Panc1 (cell line): ENCODE results near the gene GRIFIN. TPM values are rescaled to one million over a fixed set of nuclear protein-coding genes. Genes with fewer than 3 reads are reported as not detected.

Experiments used
- ATAC-seq: fragments of 200-7000 bp; cut with Tn5 transposase; 2 replicates; pipeline ENCODE4 v1.9.1; 2020; ENCODE audit warnings: mild to moderate bottlenecking, moderate library complexity
- BruUV-seq: library from RNA; stranded (reverse); fragments of 400-500 nt; replicated peaks from 2 replicates; lab custom pipeline; 2021; lab: Mats Ljungman, UMichigan
- CTCF ChIA-PET: fragments of 300-600 bp; sonication (Branson Sonifier 250); formaldehyde crosslinking; loops from one replicate; lab custom pipeline; 2022; ENCODE audit warnings: antibody characterized with exemption; lab: Charles Lee
- POLR2A ChIA-PET: fragments of 300-600 bp; sonication (Branson Sonifier 250); formaldehyde crosslinking; loops from one replicate; lab custom pipeline; 2022; ENCODE audit warnings: antibody characterized with exemption; lab: Charles Lee
- DNase-seq: peaks from one replicate; pipeline ENCODE4 v3.0.0-alpha.2; 2010; ENCODE audit warnings: low read depth, low spot score
- H3K27ac ChIP-seq: 2 replicates; pipeline ENCODE4 v1.5.1; 2011; ENCODE audit warnings: mild to moderate bottlenecking, low read length, inconsistent platforms
- H3K27me3 ChIP-seq: fragments of 200-500 bp; sonication (Bioruptor generic); 2 replicates; pipeline ENCODE4 v1.6.0; 2014; ENCODE audit warnings: low read length, inconsistent platforms; ENCODE audit not compliant: control insufficient read depth, insufficient read depth
- H3K36me3 ChIP-seq: fragments of 200-500 bp; sonication (Bioruptor generic); 2 replicates; pipeline ENCODE4 v1.5.1; 2014; ENCODE audit warnings: inconsistent platforms, mild to moderate bottlenecking, low read length, moderate library complexity; ENCODE audit not compliant: control insufficient read depth, insufficient read depth
- H3K4me1 ChIP-seq: 2 replicates; pipeline ENCODE4 v1.5.1; 2011; ENCODE audit warnings: inconsistent platforms, mild to moderate bottlenecking, low read length, moderate library complexity; ENCODE audit not compliant: control insufficient read depth, insufficient read depth
- H3K4me3 ChIP-seq, 2 experiments: 2 replicates each; pipeline ENCODE4 v1.5.1; 2011 to 2012; ENCODE audit warnings: low read depth in 2 of 2, low read length in 2 of 2, mild to moderate bottlenecking in 2 of 2, inconsistent platforms in 1 of 2, moderate library complexity in 1 of 2
- H3K9me3 ChIP-seq: fragments of 200-500 bp; sonication (Bioruptor generic); 2 replicates; pipeline ENCODE4 v1.5.1; 2014; ENCODE audit warnings: low read depth, mild to moderate bottlenecking, inconsistent platforms, low read length, moderate library complexity; ENCODE audit not compliant: control insufficient read depth, insufficient read depth
- CTCF ChIP-seq: fragments of 450-650 bp; IDR thresholded peaks from 2 replicates; pipeline ENCODE4 v1.5.1; 2017; ENCODE audit warnings: mild to moderate bottlenecking
- POLR2AphosphoS5 ChIP-seq: IDR thresholded peaks from 2 replicates; pipeline ENCODE4 v1.6.1; 2012; ENCODE audit warnings: mild to moderate bottlenecking, low read depth, low read length, moderate library complexity
- REST ChIP-seq, 2 experiments: IDR thresholded peaks; 2 replicates each; pipeline ENCODE4 v1.6.1; 2011 to 2012; ENCODE audit warnings: low read depth in 2 of 2, control low read depth in 1 of 2, low read length in 1 of 2, mild to moderate bottlenecking in 1 of 2, moderate library complexity in 1 of 2; ENCODE audit not compliant: insufficient read depth in 1 of 2
- SIN3A ChIP-seq: IDR thresholded peaks from 2 replicates; pipeline ENCODE4 v1.6.1; 2012; ENCODE audit warnings: low read depth, mild to moderate bottlenecking, low read length, moderate library complexity, borderline replicate concordance; ENCODE audit not compliant: insufficient read depth
- TCF7L2 ChIP-seq: IDR thresholded peaks from 2 replicates; pipeline ENCODE4 v1.6.1; 2011; ENCODE audit warnings: mild to moderate bottlenecking, low read depth, low read length, inconsistent platforms
- in situ Hi-C: cut with HindIII; loops from 2 replicates; pipeline ENCODE4 v1.10.0; 2016; ENCODE audit warnings: low sequenced_read_pairs, low pct_unique_long_range_greater_than_20kb
- intact Hi-C: fragments of 100-400 bp; cut with micrococcal nuclease; formaldehyde crosslinking; loops from one replicate; pipeline ENCODE4 v1.10.0; 2022; ENCODE audit not compliant: unreplicated experiment
- total RNA-seq: library from RNA; stranded (reverse); gene quantifications from one replicate; pipeline ENCODE4 v1.2.1, GENCODE V29; 2021; ENCODE audit not compliant: unreplicated experiment

Gene GRIFIN
- total RNA-seq, 1 experiment from 2014 or later: not detected

- no peak for TF ChIP-seq REST (IDR thresholded peaks at IDR 0.05; ENCODE audit: insufficient read depth in 1 of 2, low read depth in 2 of 2, low read length in 1 of 2)
- TF ChIP-seq TCF7L2: no peak
- no peak for TF ChIP-seq CTCF
- TF ChIP-seq SIN3A: no peak
- no peak for TF ChIP-seq POLR2AphosphoS5
- POLR2A ChIA-PET: no interaction called here
- intact Hi-C loops (no loop called here), in situ Hi-C loops (no loop called here)
- DNase-seq (no peak), ATAC-seq (no peak)
- no peaks in the 10 kb centered on the region for H3K9me3 ChIP-seq
- no peaks in the 10 kb centered on the region for H3K27me3 ChIP-seq
- CTCF ChIA-PET: interaction anchor here (1.2 kb wide), 1 partner anchor 25 kb away, joined by 3 read pairs; no protein-coding TSS in a partner anchor
- no peak overlapping the region for H3K27ac ChIP-seq
- no peaks in the 10 kb centered on the region for H3K36me3 ChIP-seq
- H3K4me1 ChIP-seq: peaks cover 14% of the 10 kb centered on the region
- no TSS peak for BruUV-seq
- H3K4me3 ChIP-seq: no peak overlapping the region
Observed at GRCh38 chr7:2493205-2494164, 17.3 kb upstream of the GRIFIN start.

- in situ Hi-C loops (no loop called here), intact Hi-C loops (no loop called here)
- DNase-seq (no peak), ATAC-seq (no peak)
- Histone ChIP-seq H3K27me3 (no peaks in the 10 kb centered on the region), H3K36me3 (no peaks in the 10 kb centered on the region), H3K4me1 (peaks cover 11% of the 10 kb centered on the region), H3K4me3 (no peak overlapping the region), H3K9me3 (no peaks in the 10 kb centered on the region), H3K27ac (no peak overlapping the region)
- ChIA-PET CTCF (no interaction called here), POLR2A (no interaction called here)
- TF ChIP-seq REST (IDR thresholded peaks at IDR 0.05; ENCODE audit: insufficient read depth in 1 of 2, low read depth in 2 of 2, low read length in 1 of 2) (no peak), CTCF (no peak), TCF7L2 (no peak), SIN3A (no peak), POLR2AphosphoS5 (no peak)
- no TSS peak for BruUV-seq
Observed at GRCh38 chr7:2492038-2492437, 15.8 kb upstream of the GRIFIN start.
